Upper lobe of left lung (tissue), 6 donors: ENCODE data around the gene PRR11. TPM values are rescaled to one million over a fixed set of nuclear protein-coding genes. Genes with fewer than 3 reads are reported as not detected.

ENCODE experiments used
- ATAC-seq, 2 donors: fragments of 200-7000 bp; cut with Tn5 transposase; one replicate each; pipeline ENCODE4 v1.9.1; 2022; ENCODE audit warnings: mild to moderate bottlenecking in 2 of 2, moderate library complexity in 2 of 2; ENCODE audit not compliant: low FRiP score in 2 of 2
- DNase-seq, 2 donors: peaks; one replicate each; pipeline ENCODE4 v3.0.0-alpha.2; 2019 to 2020
- H3K27ac ChIP-seq, 4 donors: fragments of 200-600 bp; sonication (generic); one replicate each; pipeline ENCODE4 v1.5.1; 2016 to 2019
- H3K27me3 ChIP-seq, 4 donors: fragments of 200-600 bp; sonication (generic); one replicate each; pipeline ENCODE4 v1.5.1; 2017 to 2019
- H3K36me3 ChIP-seq, 4 donors: fragments of 200-600 bp; sonication (generic); one replicate each; pipeline ENCODE4 v1.5.1; 2016 to 2019
- H3K4me1 ChIP-seq, 4 donors: fragments of 200-600 bp; sonication (generic); one replicate each; pipeline ENCODE4 v1.5.1; 2018 to 2019
- H3K4me3 ChIP-seq, 4 donors: fragments of 200-600 bp; sonication (generic); one replicate each; pipeline ENCODE4 v1.5.1; 2017 to 2019; ENCODE audit warnings: mild to moderate bottlenecking in 2 of 4, moderate library complexity in 1 of 4
- H3K9me3 ChIP-seq, 4 donors: fragments of 200-600 bp; sonication (generic); one replicate each; pipeline ENCODE4 v1.5.1; 2018 to 2019
- EP300 ChIP-seq, 4 donors: sonication (generic); formaldehyde crosslinking; IDR thresholded peaks; one replicate each; pipeline ENCODE4 v1.5.1; 2017; ENCODE audit warnings: antibody characterized with exemption in 4 of 4, control low read depth in 2 of 4
- POLR2A ChIP-seq, 4 donors: fragments of 450-650 bp; IDR thresholded peaks; one replicate each; pipeline ENCODE4 v1.5.1; 2016 to 2017; ENCODE audit warnings: antibody characterized with exemption in 4 of 4, mild to moderate bottlenecking in 2 of 4
- POLR2AphosphoS5 ChIP-seq, 2 donors: sonication (generic); formaldehyde crosslinking; IDR thresholded peaks; one replicate each; pipeline ENCODE4 v1.5.1; 2017; ENCODE audit warnings: antibody characterized with exemption in 2 of 2
- WGBS, 2 donors: methylation state at CpG; one replicate each; pipeline ENCODE4 v1.1.5; 2017 to 2018; 5-methylcytosine and 5-hydroxymethylcytosine counted together
- small RNA-seq, 4 donors: library from RNA; depleted of rRNA; stranded (forward); fragments of <200 nt; gene quantifications; one replicate each; pipeline ENCODE3, GENCODE V24; 2016
- total RNA-seq, 6 donors: library from RNA; depleted of rRNA in 4 of 6; stranded (reverse); fragments of >200 nt in 4 of 6; gene quantifications; one replicate each; pipeline versions ENCODE4 v1.1.0 to v1.2.1, GENCODE V29; 2016 to 2021
- TF ChIP-seq, protein P1 (sequence below), 6 experiments: fragments of 450-650 bp in 4 of 6; fragments of 200-600 bp in 2 of 6; sonication (generic) in 2 of 6; IDR thresholded peaks; one replicate each; pipeline ENCODE4 v1.5.1; 2016 to 2019; ENCODE audit warnings: antibody characterized with exemption in 6 of 6
- donor health status: DM: no; HTN: no; CAD: no; lungs with moderate emphysema.
- donor health status: DM: no; HTN: yes; CAD: no; lungs with severe emphysema.

Gene PRR11
- total RNA-seq, 6 donors from 2014 or later = 0.69 to 57.5 (median 2.9) TPM; not detected in 1

GRCh38 chr17:59238906-59239305, 83.4 kb downstream of the PRR11 start:
- Histone ChIP-seq H3K4me1 (no peaks in the 10 kb centered on the region), H3K9me3 (no peaks in the 10 kb centered on the region), H3K4me3 (no peak overlapping the region), H3K27me3 (no peaks in the 10 kb centered on the region), H3K36me3 (no peaks in the 10 kb centered on the region), H3K27ac (no peak overlapping the region)
- no peak for TF ChIP-seq POLR2AphosphoS5 (IDR thresholded peaks at IDR 0.05)
- TF ChIP-seq POLR2A (IDR thresholded peaks at IDR 0.05) = no peak
- TF ChIP-seq EP300 (IDR thresholded peaks at IDR 0.05) = no peak
- 87 to 100% methylated on average over 2 of the region's 2 CpGs for WGBS, 2 donors
- no peak for ATAC-seq
- DNase-seq = no peak

DNA sequence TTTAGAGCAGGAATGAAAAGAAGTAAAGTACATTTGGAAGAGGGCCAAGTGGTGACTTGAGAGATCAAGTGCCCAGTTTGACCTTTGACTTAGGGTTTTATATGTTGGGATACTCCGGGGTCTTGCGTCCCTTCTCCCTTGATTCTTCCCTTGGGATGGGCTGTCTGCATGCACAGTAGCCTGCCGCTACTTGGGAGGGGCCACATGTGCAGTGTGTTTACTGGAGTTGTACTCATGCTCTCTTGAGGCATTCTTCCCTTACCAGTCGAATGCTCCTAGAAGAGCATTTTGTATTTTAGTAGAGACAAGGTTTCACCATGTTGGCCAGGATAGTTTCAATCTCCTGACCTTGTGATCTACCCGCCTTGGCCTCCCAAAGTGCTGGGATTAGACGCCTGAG, 88.5 kb downstream of the PRR11 start:
- 90 to 95% methylated on average over 6 of the region's 6 CpGs for WGBS, 2 donors
- Histone ChIP-seq H3K36me3 (peaks cover 0 to under 1% (median 0%) of the 10 kb centered on the region in 4 donors), H3K4me3 (no peak overlapping the region), H3K9me3 (no peaks in the 10 kb centered on the region), H3K27me3 (no peaks in the 10 kb centered on the region), H3K4me1 (no peaks in the 10 kb centered on the region), H3K27ac (no peak overlapping the region)
- DNase-seq (no peak), ATAC-seq (no peak)
- TF ChIP-seq, protein P1, sequence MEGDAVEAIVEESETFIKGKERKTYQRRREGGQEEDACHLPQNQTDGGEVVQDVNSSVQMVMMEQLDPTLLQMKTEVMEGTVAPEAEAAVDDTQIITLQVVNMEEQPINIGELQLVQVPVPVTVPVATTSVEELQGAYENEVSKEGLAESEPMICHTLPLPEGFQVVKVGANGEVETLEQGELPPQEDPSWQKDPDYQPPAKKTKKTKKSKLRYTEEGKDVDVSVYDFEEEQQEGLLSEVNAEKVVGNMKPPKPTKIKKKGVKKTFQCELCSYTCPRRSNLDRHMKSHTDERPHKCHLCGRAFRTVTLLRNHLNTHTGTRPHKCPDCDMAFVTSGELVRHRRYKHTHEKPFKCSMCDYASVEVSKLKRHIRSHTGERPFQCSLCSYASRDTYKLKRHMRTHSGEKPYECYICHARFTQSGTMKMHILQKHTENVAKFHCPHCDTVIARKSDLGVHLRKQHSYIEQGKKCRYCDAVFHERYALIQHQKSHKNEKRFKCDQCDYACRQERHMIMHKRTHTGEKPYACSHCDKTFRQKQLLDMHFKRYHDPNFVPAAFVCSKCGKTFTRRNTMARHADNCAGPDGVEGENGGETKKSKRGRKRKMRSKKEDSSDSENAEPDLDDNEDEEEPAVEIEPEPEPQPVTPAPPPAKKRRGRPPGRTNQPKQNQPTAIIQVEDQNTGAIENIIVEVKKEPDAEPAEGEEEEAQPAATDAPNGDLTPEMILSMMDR (IDR thresholded peaks at IDR 0.05) = no peak
- no peak for TF ChIP-seq EP300 (IDR thresholded peaks at IDR 0.05)
- no peak for TF ChIP-seq POLR2A (IDR thresholded peaks at IDR 0.05)
- no peak for TF ChIP-seq POLR2AphosphoS5 (IDR thresholded peaks at IDR 0.05)

Small RNA genes within 50 kb of the gene (small RNA-seq; reads per million reads assigned to genes)
- gene MIR301A (13.8 to 39.5 (median 22.1) reads per million in 4 donors), gene MIR454 (8.5 to 24.7 (median 10.6) reads per million in 4 donors), gene RNU2-58P (0 reads per million in 4 donors)

Other genes starting within 250 kb of the PRR11 start
- 10 to 100 TPM; 13.0 to 30.4 (median 21.5) TPM for gene TRIM37, start 48.9 kb upstream of the PRR11 start, total RNA-seq
- 10 to 100 TPM; 10.5 to 37.0 (median 23.9) TPM for gene SKA2, start 560 bp upstream of the PRR11 start, total RNA-seq
- 10 to 100 TPM in 4 of 6 donors, 1 to 10 TPM in 2; 3.4 to 16.5 (median 13.4) TPM for gene SMG8, start 54.3 kb downstream of the PRR11 start, total RNA-seq
- 10 to 100 TPM in 1 of 6 donors, 1 to 10 TPM in 3, under 1 TPM in 1, not detected in 1; 0.91 to 15.6 (median 3.0) TPM for gene GDPD1, start 64.8 kb downstream of the PRR11 start, total RNA-seq
- 10 to 100 TPM; 17.5 to 38.8 (median 26.8) TPM for gene YPEL2, start 175.9 kb downstream of the PRR11 start, total RNA-seq